ENCODE measurements around the gene IL12RB2. TPM values are rescaled to one million over a fixed set of nuclear protein-coding genes. Genes with fewer than 3 reads are reported as not detected.

Gene IL12RB2
- total RNA-seq, 1 donor = 22.4 TPM

DNA sequence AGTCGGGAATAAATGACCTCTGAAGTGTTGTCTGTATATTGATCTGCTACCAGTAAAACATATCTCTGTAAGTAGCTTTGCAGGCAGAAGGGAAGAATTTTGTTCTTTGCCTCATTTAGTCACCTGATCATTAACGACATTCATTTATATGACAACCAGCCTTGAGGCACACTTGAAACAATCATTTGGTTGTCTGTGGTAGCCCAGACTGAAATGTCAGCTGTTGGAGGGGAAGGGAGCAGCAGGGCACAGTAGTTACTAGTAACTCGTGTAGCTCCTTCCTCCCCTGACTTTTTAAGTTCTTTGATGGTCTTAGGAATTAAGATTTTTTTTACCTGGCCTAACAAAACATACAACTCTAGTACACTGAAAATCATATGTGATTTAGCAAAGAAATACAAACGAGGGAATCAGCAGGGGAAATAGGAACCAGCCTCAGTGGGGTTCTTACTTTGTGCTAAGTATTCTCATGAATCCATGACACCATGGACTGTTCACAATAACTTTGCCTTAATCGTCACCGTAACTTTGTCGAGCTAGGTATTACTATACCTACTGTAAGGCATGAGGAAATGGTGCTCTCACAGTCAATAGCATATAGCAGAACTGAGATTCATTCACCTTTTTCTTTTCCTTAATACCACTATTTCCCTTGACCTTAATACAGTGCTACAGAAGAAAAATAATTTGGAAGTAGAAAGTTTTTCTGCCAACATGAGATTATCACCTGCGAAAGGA, 6.4 kb downstream of the IL12RB2 start:
- DNase-seq (ENCODE audit: low read depth in 2 of 3, low spot score in 2 of 3) = no peak

DNA sequence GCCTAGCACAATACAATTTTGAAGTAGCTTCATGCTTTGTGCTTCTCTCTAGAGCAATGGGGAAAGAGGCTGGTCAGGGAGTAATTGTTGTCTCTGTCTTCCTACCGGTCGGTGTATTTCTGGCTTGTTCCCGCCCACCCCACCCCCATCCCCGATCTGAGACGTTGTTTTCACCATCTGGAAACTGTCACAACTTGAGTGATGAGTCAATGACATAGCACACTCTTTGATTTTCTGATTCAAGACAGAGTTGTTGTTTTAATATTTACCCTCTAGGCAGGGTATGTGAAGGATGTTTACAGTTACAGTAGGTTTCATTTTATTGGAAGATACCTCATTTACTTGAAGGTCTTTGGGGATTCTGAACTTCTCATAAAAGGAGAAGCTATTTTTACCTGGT, 7.0 kb downstream of the IL12RB2 start:
- no peak for DNase-seq (ENCODE audit: low read depth in 2 of 3, low spot score in 2 of 3)

DNA sequence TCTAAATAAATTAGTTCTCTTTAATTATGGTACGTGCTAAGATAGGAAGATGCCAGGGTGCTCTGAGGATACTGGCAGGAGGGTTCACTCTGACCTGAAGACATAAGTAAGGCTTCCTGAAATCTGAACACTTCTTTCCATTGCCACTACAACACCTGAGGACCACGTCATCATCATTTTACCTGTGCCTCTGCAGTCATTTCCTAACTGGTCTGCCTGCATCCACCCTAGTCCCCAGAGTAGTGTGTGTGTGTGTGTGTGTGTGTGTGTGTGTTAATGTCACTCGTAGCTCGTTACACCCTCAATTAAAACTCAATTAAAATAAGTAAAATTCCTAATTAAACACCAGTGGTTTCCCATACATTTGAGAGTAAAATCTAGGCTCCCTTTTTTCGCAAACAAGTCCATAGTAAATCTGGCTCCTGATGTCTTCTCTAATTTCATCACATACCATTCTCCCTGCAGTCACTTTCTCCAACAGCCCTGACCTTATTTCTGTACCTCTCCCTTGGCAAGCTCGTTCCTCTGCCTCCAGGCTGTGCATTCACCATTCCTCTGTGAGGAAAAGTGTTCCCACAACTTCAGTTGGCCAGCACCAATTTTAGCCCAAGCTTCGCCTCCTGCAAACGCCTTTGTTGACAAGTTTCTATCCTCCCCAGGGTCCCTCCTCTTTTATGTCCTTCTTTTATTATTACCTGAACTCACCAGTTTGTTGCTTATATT, 8.7 kb downstream of the IL12RB2 start:
- DNase-seq (ENCODE audit: low read depth in 2 of 3, low spot score in 2 of 3) = no peak

DNA sequence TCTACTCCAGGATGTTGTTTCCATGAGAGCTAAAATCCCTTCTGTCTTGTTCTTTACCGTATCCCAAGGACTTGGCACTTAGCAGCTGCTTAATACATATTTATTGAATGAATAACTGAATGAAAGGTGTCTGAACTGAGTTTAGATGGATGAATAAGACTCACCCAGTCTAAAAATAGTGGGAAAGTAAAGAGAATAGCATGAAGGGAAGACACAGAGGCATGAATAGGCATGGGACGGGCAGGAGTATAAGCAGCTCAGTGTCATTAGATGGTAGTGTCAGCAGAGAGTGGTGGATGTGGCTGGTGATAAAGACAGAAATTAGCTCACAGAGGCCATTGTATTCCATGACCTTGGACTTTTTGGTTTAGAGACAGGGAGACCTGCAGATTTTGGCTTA, 9.2 kb downstream of the IL12RB2 start:
- no peak for DNase-seq (ENCODE audit: low read depth in 2 of 3, low spot score in 2 of 3)

DNA sequence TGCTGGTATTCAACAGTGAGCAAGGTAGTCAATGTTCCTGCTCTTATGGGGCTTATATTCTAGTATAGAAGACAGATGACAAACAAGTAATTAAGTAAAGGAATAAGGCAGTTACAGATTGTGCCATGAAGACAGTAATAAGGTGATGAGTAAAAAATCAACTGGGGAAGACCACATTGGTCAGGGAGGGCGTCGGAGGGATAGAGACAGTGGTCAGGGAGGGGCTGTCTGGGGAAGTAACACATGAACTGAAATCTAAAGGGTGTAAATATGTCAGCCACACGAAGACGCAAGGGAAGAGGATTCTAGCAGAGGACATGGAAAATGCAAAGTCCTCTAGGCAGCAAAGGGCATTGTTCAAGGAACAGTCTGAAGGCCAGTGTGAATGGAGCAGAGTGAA, 10.1 kb downstream of the IL12RB2 start:
- DNase-seq (ENCODE audit: low read depth in 2 of 3, low spot score in 2 of 3) = no peak

DNA sequence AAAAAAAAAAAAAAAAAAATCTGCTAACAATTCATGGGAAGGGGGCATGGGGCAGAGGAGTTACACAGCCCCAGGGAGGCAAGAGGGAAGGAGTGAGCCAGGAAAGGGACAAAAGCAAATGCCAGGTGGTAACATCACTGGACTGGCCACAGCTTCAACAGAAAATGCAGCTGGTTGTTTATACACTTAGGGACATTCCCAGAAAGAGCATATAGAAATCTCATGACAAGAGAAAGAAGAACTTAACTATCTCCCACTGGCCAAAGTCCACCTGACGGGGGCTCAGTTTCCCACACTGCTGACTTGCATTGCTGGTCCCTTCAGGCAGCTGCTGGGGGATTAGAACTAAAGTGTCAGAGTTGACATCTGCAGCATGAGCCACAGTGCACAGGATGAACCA, 14.8 kb downstream of the IL12RB2 start:
- DNase-seq (ENCODE audit: low read depth in 2 of 3, low spot score in 2 of 3) = no peak

DNA sequence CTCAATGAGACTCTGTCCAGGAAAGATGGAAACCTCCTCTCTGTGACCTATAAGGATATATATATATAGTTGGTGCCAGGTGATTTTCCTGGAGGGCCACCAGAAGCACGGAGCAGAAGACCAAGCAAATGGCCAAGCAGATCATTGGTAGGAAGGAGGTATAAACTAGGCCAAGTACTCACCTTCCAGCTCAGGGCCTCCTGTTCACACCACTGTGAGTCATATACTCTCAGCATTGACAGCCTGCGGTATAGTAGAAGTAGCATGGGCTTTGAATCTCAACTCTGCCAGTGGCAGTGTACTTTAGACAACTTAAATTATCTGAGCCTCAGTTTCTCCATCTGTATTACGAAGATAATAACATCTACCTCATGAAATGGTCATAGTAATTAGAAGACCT, 15.4 kb downstream of the IL12RB2 start:
- no peak for DNase-seq (ENCODE audit: low read depth in 2 of 3, low spot score in 2 of 3)

DNA sequence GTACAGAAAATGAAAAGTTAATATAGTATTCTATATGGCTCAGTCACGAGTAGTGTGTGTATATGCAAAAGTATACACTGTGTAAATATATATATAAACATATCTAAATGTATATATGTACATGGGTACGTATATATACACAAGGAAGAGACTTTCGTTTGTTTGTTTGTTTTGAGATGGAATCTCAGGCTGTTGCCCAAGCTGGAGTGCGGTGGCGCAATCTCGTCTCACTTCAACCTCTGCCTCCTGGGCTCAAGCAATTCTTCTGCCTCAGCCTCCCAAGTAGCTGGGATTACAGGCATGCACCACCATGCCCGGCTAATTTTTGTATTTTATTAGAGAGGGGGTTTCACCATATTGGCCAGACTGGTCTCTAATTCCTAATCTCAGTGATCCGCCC, 16.4 kb downstream of the IL12RB2 start:
- no peak for DNase-seq (ENCODE audit: low read depth in 2 of 3, low spot score in 2 of 3)

DNA sequence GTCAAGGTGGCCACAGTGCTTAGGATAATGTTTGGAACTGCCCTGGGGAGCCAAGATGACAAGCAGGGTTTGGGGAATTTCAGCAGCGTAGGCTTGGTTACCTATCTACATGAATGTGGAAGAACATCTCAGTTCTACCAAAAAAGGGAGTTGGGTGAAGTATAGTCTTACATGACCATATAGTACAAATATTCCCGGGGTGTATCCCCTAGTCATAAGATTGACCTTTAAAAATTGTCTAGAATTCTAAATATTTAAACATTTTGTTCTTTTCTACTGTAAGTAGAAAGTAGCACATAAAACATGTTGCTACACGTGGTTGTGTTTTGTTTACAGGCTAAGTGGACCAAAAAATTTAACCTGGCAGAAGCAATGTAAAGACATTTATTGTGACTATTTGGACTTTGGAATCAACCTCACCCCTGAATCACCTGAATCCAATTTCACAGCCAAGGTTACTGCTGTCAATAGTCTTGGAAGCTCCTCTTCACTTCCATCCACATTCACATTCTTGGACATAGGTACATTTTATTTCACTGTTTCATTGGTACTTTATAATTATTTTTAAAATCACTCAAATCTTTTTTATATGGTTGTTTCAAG, 20.3 kb downstream of the IL12RB2 start:
- no peak for DNase-seq (ENCODE audit: low read depth in 2 of 3, low spot score in 2 of 3)

DNA sequence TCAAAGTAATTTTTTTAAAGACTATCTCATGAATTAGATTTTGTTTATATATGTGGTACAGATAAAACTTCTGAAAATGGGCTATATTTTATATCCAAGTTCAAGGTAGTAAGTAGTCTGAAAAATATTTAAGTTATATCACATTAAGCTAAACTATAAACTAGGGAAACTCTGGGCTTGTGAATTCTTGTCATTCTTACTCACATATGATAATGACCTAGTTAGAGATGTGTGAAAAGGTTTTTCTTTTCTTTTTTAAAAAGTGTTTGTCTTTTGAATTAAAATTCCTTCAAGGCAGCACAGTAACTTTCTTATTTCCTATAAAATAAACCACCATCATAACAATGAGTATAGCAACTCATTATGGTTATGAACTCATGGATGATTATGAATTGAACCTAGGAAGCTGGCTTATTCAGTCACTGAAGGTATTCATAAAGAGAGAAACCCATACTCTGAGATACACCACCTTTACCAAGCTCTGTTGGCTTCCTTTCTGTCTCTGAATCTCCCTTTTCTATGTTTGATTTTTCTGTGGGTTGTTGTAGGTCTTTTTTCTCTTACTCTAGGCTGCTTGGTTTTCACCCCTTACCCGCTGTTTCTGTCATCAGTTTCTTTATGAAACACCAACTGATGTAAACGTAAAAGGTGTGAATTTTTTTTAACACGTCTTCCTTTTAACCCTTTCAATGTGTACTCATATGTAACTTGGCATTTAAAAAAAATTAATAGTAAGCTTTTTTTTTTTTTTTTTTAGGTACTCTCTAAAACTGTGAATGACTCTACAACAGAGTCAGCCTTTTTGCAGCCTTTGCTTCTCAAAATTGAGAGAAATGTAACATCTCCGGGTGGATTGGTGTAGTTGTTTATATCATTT, 25.2 kb downstream of the IL12RB2 start:
- DNase-seq (ENCODE audit: low read depth in 2 of 3, low spot score in 2 of 3) = no peak

DNA sequence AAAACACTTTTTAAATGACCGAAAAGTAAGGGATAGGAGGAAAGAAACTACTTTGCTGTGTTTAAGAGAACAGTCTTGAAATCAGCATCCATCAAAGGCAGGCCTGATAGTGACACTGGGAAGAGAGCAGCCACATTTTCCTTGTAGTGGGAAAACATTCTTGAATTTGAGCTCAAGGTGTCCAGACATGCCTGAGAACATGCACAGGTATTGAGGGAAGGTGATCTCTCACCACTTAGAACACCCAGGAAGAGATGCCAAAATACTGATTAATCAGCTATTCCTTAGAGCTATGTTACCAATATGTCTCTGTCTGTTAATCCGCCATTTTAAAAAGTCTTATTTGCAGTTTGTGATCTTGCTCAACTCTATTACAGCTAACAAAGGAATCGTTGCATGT, 25.9 kb downstream of the IL12RB2 start:
- no peak for DNase-seq (ENCODE audit: low read depth in 2 of 3, low spot score in 2 of 3)

DNA sequence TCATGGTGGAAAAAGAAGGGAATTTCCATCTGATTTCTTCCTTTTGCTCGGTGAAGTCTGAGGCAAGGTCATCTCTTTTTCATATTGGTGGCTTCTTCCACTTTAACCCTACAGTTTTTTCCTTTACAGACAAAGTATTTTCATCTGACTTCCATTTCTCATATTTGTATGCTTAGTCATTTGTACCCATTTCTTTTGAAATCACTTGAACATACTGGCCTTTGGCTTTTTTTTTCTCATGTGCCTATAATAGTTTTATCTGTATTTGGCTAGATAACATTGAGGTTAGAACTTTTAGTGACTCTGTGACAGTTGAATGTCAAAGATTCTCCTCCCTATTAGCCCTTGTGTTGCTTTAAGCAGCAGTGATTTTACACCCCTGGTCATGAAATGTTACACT, 27.7 kb downstream of the IL12RB2 start:
- DNase-seq (ENCODE audit: low read depth in 2 of 3, low spot score in 2 of 3) = no peak

DNA sequence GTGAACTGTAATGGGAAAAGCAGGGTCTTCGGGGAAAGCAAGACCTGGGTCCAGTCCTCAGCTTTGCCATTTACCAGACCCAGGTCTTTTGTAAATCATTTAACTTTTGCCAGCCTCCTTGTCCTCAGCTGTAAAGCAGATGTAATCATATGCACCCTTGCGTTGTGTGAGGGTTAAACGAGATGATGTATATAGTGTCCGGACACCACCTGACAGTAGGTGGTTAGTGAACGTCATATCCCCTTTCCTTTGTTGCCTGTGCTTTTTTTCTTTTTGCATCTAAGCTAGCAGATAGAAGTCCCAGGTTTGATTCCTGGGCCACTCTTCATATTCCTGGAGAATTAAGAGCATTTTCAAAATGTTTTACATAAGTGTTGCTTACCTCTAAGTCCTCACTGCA, 28.5 kb downstream of the IL12RB2 start:
- no peak for DNase-seq (ENCODE audit: low read depth in 2 of 3, low spot score in 2 of 3)

DNA sequence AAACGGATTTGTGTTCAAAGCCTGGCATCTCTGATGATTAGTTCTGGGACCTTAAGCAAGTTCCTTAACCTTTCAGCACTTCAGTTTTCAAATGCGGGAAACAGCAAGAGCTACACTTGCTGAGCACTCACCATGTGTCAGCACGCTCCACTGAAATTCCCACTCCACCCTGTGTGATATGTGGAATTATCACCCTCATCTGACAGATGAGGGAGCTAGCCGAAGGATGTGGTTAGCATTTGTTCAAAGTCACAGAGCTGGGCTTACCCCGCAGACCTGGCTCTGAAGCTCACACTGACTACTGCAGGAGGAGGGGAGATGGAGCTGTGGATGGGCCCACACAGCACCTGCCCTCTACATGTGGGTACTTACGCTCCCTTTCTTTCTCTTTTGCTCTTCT, 29.1 kb downstream of the IL12RB2 start:
- DNase-seq (ENCODE audit: low read depth in 2 of 3, low spot score in 2 of 3) = no peak

DNA sequence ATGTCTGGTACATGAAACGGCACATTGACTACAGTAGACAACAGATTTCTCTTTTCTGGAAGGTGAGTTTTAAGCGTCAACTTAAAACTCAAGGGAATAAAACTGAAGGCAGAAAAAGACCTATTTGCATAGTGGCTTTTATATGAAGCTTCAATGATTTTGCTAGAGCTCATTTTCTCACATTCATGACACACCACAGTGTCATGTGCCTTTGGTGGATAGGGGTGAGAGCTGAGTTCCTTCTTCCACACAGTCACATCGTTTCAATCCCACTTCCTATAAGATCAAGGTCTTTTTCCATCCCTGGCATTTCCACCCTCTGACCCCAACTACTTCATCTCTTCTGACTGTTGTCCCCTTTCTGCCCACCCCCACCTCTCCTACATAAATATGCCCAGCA, 31.0 kb downstream of the IL12RB2 start:
- DNase-seq (ENCODE audit: low read depth in 2 of 3, low spot score in 2 of 3) = no peak

DNA sequence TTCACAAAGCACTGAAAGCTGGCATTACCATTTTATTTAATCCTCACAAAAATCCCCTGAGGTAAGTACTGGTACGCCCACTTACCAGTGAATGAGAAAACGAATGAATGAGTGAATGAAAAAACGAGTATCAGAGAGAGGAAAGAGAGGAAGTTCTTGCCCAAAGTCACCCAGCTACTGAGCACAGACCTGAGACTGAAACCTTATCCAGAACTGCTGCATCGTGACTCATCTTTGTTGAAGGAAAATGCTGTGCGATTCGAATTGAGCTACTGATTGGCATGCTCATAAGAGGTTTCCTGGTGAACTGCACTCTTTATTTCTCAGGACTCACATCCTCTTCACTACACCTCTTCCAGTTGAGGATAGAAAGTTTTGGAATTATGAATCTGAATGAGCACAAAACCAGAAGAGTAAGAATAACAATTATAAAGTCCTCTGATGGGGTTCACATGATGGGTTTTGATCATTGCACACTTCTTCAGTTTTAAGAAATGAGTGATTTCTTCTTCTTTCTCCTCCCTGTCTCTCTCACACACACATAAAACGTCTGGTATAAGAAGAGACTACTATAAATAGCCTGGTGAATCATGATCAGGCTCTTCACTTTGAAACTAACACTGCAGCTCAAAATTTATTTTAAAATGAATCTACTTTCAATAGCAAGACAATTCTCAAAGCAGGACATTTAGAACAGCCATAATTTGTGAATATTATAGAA, 32.1 kb downstream of the IL12RB2 start:
- no peak for DNase-seq (ENCODE audit: low read depth in 2 of 3, low spot score in 2 of 3)

DNA sequence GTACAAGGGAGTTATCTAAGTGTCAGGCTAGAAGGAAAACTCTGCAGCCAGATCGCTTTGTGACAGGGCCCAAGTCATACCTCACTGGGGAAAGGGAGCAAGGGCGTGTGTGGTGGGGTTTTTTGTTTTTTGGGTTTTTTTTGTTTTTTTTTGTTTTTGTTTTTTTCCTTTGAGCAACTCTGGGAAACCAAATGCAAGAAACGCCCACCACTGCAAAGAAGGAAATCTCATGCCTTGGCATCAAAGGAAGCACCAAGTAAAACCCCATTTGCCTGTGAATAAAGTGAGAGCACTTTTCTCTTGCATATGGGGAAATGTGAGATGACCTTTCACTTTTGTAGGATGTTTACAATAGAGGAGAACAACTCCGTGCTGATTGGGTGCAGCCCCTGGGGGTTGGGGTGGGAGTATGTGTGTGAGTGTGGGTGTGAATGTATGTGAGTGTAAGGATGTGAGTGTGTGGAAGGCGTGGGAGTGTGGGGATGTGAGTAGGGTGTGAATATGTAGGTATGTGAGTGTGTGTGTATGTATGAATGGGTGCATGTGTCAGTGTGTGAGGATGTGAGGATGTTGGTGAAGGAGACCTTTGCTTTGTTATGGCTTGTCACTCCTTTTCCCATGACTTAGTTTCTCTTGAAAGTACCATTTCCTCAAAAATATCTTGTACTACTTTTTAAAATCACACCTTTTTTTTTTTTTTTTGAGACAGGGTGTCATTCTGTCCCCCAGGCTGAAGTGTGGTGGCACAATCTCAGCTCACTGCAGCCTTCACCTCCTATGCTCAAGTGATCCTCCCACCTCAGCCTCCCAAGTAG, 34.6 kb downstream of the IL12RB2 start:
- DNase-seq (ENCODE audit: low read depth in 2 of 3, low spot score in 2 of 3) = no peak

DNA sequence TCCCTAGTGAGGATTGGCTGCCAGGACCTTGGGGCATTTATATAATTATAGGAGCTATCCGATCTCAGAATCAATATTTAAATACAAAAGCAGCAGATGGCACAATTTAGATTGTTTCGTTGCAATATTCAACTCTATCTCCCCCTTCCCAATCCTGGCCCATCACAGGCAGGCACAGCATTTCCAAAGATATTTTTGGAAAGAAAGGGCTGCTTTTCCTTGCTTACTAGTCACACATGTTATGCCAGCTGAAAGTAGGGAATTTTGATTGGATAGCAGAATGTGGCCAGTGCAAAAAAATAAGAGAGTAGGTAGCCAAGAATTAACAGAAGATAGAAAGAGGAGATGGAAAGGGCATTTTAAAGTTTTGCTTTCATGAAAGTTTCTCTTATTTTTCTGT, 37.9 kb downstream of the IL12RB2 start:
- DNase-seq (ENCODE audit: low read depth in 2 of 3, low spot score in 2 of 3) = no peak

DNA sequence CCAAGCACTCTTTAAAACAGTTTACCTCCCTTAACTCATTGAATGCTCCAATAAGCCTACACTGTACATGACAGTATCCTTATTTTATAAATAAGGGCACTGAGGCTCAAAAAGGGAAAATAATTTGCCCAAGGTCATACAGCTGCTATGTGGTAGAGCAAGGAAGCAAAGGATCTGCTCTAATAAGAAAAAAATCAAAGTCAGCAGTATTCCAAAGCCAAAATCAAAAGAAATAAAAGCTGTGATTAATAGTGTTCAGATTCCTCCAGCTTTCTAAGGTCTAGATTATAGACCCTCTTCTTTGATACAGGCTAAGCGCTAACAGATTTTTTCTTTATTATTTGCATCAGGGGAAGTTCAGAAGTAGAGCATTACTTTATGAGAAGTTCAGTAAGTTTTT, 39.3 kb downstream of the IL12RB2 start:
- DNase-seq (ENCODE audit: low read depth in 2 of 3, low spot score in 2 of 3) = no peak
